ENCODE data around the gene AMMECR1. TPM values are rescaled to one million over a fixed set of nuclear protein-coding genes. Genes with fewer than 3 reads are reported as not detected.
"Not testable (repeated sequence)": the region's sequence is repeated elsewhere in the genome, so short reads cannot be mapped to it uniquely, and the experiment has no call there.

AMMECR1 gene
- 10 to 100 TPM in 1 of 2 experiments, 1 to 10 TPM in 1; 9.3 to 12.1 TPM for total RNA-seq
- 1 to 10 TPM; 4.7 to 6.6 (median 6.1) TPM for polyA plus RNA-seq
- 12.3 to 26.7 (median 21.6) reads per million in 6 experiments for total RNA-seq

- H3K4me1 Mint-ChIP-seq, result peaks cover 9 to 44% (median 16%) of the 10 kb centered on the region in 4 donors
- POLR2A ChIA-PET, result interaction anchor here (1.1 to 2.8 kb wide), 4 partner anchors 47 to 585 kb away, joined by 3 to 9 read pairs (median 6); partner anchors contain the start of gene ACSL4
- H3K36me3 Mint-ChIP-seq, result no peaks in the 10 kb centered on the region
- DNase-seq (peak; percentile 71 to 88 (median 77)), ATAC-seq (peak; percentile 85 to 87)
- H3K4me3 Mint-ChIP-seq, result peak within 1 kb of the TSS; percentile 89 to 97 (median 91)
- H3K27ac Mint-ChIP-seq, result peak within 1 kb of the TSS; percentile 64 to 98 (median 95)
- H3K9me3 Mint-ChIP-seq, result no peaks in the 10 kb centered on the region
- H3K27me3 Mint-ChIP-seq, result no peaks in the 10 kb centered on the region
Measured at GRCh38 chrX:110317820-110318663, at the start of gene AMMECR1. TSS of gene AMMECR1 (minus strand) at chrX:110318085. CDS start at chrX:110318071, 14 bp downstream.

DNA sequence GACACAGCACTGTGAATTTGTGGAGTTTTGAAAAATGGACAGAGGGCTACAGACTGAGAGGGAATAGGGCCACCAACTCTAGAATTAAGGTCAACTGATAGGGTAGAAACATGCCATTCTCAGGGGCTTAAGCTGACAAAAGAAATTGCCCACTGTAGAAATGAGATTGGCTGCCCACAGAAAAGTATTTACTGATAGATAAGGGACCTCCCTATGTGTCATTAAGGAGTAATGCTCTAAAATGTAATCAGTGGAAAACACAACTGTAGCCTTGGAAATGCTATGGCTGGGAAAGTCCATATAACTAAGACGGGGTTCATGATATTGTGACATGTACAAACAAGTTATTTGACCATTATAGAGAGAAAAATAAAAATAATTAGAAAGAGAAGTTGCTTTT is 45.4 kb upstream of the AMMECR1 start:
- ATAC-seq, result no peak
- Mint-ChIP-seq H3K36me3 (no peaks in the 10 kb centered on the region), H3K4me1 (no peaks in the 10 kb centered on the region), H3K9me3 (no peaks in the 10 kb centered on the region), H3K27me3 (peaks cover 0 to 4% (median 0%) of the 10 kb centered on the region in 5 donors), H3K27ac (no peak overlapping the region), H3K4me3 (no peak overlapping the region)
- POLR2A ChIA-PET, result no interaction called here
- no peak for DNase-seq

DNA sequence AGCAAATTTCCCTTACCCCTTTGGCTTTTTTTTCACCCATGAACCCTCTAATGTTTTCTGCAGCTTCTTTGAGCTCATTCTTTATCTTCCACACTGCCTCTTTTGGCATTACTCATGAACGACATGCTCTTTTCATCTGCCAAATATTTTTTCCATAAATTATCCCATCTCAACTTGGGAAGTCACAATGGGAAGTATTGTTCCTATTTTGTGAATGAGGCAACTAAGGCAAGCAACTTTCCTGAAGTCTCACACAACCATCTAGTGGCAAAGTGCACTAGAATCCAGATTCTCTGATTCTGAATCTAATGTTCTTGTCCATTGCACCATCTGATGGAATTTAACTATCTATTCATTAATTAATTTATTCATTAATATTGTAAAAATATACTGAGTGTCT is 41.4 kb upstream of the AMMECR1 start:
- H3K4me1 Mint-ChIP-seq, result no peaks in the 10 kb centered on the region
- peaks cover 0 to 3% (median 0%) of the 10 kb centered on the region in 3 donors for H3K36me3 Mint-ChIP-seq
- ATAC-seq (no peak), DNase-seq (no peak)
- H3K27ac Mint-ChIP-seq, result no peak overlapping the region
- H3K4me3 Mint-ChIP-seq, result no peak overlapping the region
- POLR2A ChIA-PET, result no interaction called here
- H3K27me3 Mint-ChIP-seq, result peaks cover 0 to 4% (median 0%) of the 10 kb centered on the region in 5 donors
- peaks cover 0 to 5% (median 0%) of the 10 kb centered on the region in 9 donors for H3K9me3 Mint-ChIP-seq

GRCh38 chrX:110358548-110358947 is 40.7 kb upstream of the AMMECR1 start, which contains the start of gene RTL9:
TSS of gene RTL9 (plus strand) at chrX:110358848. CDS start at chrX:110450618, 91,770 bp downstream.
- no peak for ATAC-seq
- POLR2A ChIA-PET, result no interaction called here
- H3K4me1 Mint-ChIP-seq, result no peaks in the 10 kb centered on the region
- peaks cover 0 to 3% (median 0%) of the 10 kb centered on the region in 3 donors for H3K36me3 Mint-ChIP-seq
- H3K9me3 Mint-ChIP-seq, result peaks cover 0 to 5% (median 0%) of the 10 kb centered on the region in 9 donors
- peaks cover 0 to 4% (median 0%) of the 10 kb centered on the region in 5 donors for H3K27me3 Mint-ChIP-seq
- no peak within 1 kb of the TSS for H3K4me3 Mint-ChIP-seq
- H3K27ac Mint-ChIP-seq, result no peak within 1 kb of the TSS
- DNase-seq, result no peak

- Mint-ChIP-seq H3K4me1 (no peaks in the 10 kb centered on the region), H3K9me3 (no peaks in the 10 kb centered on the region)
- DNase-seq, result no peak
Measured at GRCh38 chrX:110346681-110347080, 28.8 kb upstream of the AMMECR1 start.

DNA sequence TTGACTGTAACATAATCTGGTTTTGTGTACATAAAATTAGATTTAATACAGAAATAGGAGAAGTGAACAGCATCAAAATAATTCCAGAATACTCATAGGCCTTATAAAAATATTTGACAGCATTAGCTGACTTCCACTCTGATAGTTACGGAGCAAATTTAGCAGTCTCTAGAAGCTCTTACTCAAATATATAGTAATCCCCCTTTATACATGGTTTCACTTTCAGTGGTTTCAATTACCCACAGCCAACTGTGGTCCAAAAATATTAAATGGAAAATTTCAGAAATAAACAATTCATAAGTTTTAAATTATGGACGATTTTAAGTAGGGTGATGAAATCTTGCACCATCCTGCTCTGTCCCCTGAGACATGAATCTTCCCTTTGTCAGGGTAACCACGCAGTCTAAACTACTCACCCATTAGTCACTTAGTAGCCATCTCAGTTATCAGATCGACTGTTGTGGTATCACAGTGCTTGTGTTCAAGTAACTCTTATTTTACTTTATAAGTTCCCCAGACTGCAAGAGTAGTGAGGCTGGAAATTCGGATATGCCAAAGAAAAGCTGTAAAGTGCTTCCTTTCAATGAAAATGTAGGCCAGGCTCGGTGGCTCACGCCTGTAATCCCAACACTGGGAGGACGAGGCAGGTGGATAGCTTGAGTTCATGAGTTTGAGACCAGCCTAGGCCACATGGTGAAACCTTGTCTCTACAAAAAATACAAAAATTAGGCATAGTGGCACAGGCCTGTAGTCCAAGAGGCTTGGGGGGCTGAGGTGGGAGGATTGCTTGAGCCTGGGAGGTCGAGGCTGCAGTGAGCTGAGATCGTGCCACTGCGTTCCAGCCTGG is 23.5 kb upstream of the AMMECR1 start:
- H3K27ac Mint-ChIP-seq, result no peak overlapping the region
- H3K4me3 Mint-ChIP-seq, result no peak overlapping the region
- POLR2A ChIA-PET, result no interaction called here
- peaks cover 0 to 2% (median 0%) of the 10 kb centered on the region in 4 donors for H3K4me1 Mint-ChIP-seq
- DNase-seq (no peak), ATAC-seq (no peak)
- peaks cover 0 to 3% (median 0%) of the 10 kb centered on the region in 3 donors for H3K36me3 Mint-ChIP-seq
- no peaks in the 10 kb centered on the region for H3K9me3 Mint-ChIP-seq
- H3K27me3 Mint-ChIP-seq, result peaks cover 0 to 4% (median 0%) of the 10 kb centered on the region in 5 donors

More at GRCh38 chrX:110346681-110347080, 28.8 kb upstream of the AMMECR1 start:
- ATAC-seq, result no peak
- Mint-ChIP-seq H3K36me3 (no peaks in the 10 kb centered on the region), H3K27me3 (no peaks in the 10 kb centered on the region), H3K4me3 (no peak overlapping the region), H3K27ac (no peak overlapping the region)
- POLR2A ChIA-PET, result no interaction called here

DNA sequence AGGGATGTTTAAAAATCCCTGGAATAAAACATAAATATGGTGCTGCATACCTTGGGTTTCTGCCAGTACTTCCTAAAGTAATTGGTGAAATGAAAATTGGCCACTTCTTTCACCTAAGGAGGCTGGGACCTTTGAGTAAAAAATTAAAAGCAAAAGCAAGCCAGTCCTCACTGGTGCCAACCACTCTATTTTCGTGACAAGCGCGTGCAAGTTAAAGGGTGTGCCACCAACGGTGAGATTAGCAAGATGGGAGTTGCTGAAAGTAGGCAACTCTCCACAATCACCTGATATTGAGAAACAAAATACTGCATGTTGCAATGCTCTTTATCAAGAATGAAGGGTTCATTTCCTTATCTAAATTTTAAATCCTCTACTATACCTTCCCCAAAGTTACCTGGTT is 21.1 kb upstream of the AMMECR1 start:
- no peak for DNase-seq
- Mint-ChIP-seq H3K4me1 (peaks cover 0 to 2% (median 0%) of the 10 kb centered on the region in 4 donors), H3K27me3 (peaks cover 0 to 7% (median 0%) of the 10 kb centered on the region in 5 donors), H3K27ac (no peak overlapping the region), H3K36me3 (peaks cover 0 to 3% (median 0%) of the 10 kb centered on the region in 3 donors), H3K9me3 (no peaks in the 10 kb centered on the region), H3K4me3 (no peak overlapping the region)
- no peak for ATAC-seq
- POLR2A ChIA-PET, result no interaction called here

GRCh38 chrX:110333458-110333857 is 15.6 kb upstream of the AMMECR1 start:
- H3K27me3 Mint-ChIP-seq, H3K36me3 Mint-ChIP-seq, H3K4me1 Mint-ChIP-seq, H3K4me3 Mint-ChIP-seq, POLR2A ChIA-PET, H3K9me3 Mint-ChIP-seq, ATAC-seq, H3K27ac Mint-ChIP-seq, DNase-seq: not testable (repeated sequence)

GRCh38 chrX:110331444-110332030 is 13.7 kb upstream of the AMMECR1 start:
- H3K27ac Mint-ChIP-seq, result no peak overlapping the region
- H3K9me3 Mint-ChIP-seq, result no peaks in the 10 kb centered on the region
- no peaks in the 10 kb centered on the region for H3K4me1 Mint-ChIP-seq
- POLR2A ChIA-PET, result no interaction called here
- H3K36me3 Mint-ChIP-seq, result no peaks in the 10 kb centered on the region
- H3K27me3 Mint-ChIP-seq, result peaks cover 0 to 7% (median 0%) of the 10 kb centered on the region in 5 donors
- DNase-seq, result no peak
- H3K4me3 Mint-ChIP-seq, result no peak overlapping the region
- no peak for ATAC-seq

GRCh38 chrX:110328613-110329012 is 10.7 kb upstream of the AMMECR1 start:
- DNase-seq, H3K9me3 Mint-ChIP-seq, H3K4me3 Mint-ChIP-seq, H3K27ac Mint-ChIP-seq, POLR2A ChIA-PET, H3K27me3 Mint-ChIP-seq, H3K4me1 Mint-ChIP-seq, H3K36me3 Mint-ChIP-seq, ATAC-seq: not testable (repeated sequence)

- Mint-ChIP-seq H3K4me1 (peaks cover 0 to 3% (median 0%) of the 10 kb centered on the region in 4 donors), H3K36me3 (no peaks in the 10 kb centered on the region), H3K4me3 (no peak overlapping the region), H3K9me3 (peaks cover 0 to 2% (median 0%) of the 10 kb centered on the region in 9 donors), H3K27ac (no peak overlapping the region), H3K27me3 (no peaks in the 10 kb centered on the region)
- POLR2A ChIA-PET, result no interaction called here
- ATAC-seq (no peak), DNase-seq (no peak)
Measured at GRCh38 chrX:110327336-110327735, 9.5 kb upstream of the AMMECR1 start.

GRCh38 chrX:110326712-110327111 is 8.8 kb upstream of the AMMECR1 start:
- DNase-seq (no peak), ATAC-seq (no peak)
- Mint-ChIP-seq H3K27me3 (no peaks in the 10 kb centered on the region), H3K4me1 (peaks cover 0 to 5% (median 3%) of the 10 kb centered on the region in 4 donors), H3K36me3 (no peaks in the 10 kb centered on the region), H3K27ac (no peak overlapping the region), H3K4me3 (no peak overlapping the region), H3K9me3 (peaks cover 0 to 2% (median 0%) of the 10 kb centered on the region in 9 donors)
- POLR2A ChIA-PET, result no interaction called here

All from naive thymus-derived CD8-positive, alpha-beta T cell (primary cell).